Sigmoid colon (tissue), 7 donors: ENCODE measurements around the gene GBX2. TPM values are rescaled to one million over a fixed set of nuclear protein-coding genes. Genes with fewer than 3 reads are reported as not detected.

Experiments
- DNase-seq: peaks from one replicate; pipeline ENCODE4 v3.0.0-alpha.2; 2019
- H3K27ac ChIP-seq, 4 donors: fragments of 200-600 bp; sonication (generic); one replicate each; pipeline ENCODE4 v1.5.1; 2016 to 2019; ENCODE audit warnings: mild to moderate bottlenecking in 1 of 4
- H3K27me3 ChIP-seq, 3 donors: fragments of 200-600 bp; sonication (generic); one replicate each; pipeline ENCODE4 v1.5.1; 2019; ENCODE audit warnings: mild to moderate bottlenecking in 1 of 3
- H3K36me3 ChIP-seq, 4 donors: fragments of 200-600 bp; sonication (generic); one replicate each; pipeline ENCODE4 v1.5.1; 2016 to 2019
- H3K4me1 ChIP-seq, 4 donors: fragments of 200-600 bp; sonication (generic); one replicate each; pipeline ENCODE4 v1.5.1; 2017 to 2019
- H3K4me3 ChIP-seq, 4 donors: fragments of 200-600 bp; sonication (generic); one replicate each; pipeline ENCODE4 v1.5.1; 2017 to 2019; ENCODE audit warnings: mild to moderate bottlenecking in 2 of 4, moderate library complexity in 1 of 4
- H3K9me3 ChIP-seq, 4 donors: fragments of 200-600 bp in 3 of 4; sonication (generic) in 3 of 4; one replicate each; pipeline versions ENCODE4 v1.5.1 to v1.6.1; 2013 to 2019
- CTCF ChIP-seq, 4 experiments: fragments of 450-650 bp in 3 of 4; fragments of 200-600 bp in 1 of 4; IDR thresholded peaks; one replicate each; pipeline ENCODE4 v1.5.1; 2016 to 2019; ENCODE audit warnings: antibody characterized with exemption in 4 of 4, mild to moderate bottlenecking in 3 of 4, moderate library complexity in 2 of 4
- EP300 ChIP-seq, 4 donors: sonication (generic); formaldehyde crosslinking; IDR thresholded peaks; one replicate each; pipeline ENCODE4 v1.6.1; 2017; ENCODE audit warnings: antibody characterized with exemption in 4 of 4
- POLR2A ChIP-seq, 2 donors: fragments of 450-650 bp; IDR thresholded peaks; one replicate each; pipeline ENCODE4 v1.6.1; 2016; ENCODE audit warnings: antibody characterized with exemption in 2 of 2, mild to moderate bottlenecking in 2 of 2, moderate library complexity in 2 of 2
- POLR2AphosphoS5 ChIP-seq, 4 donors: sonication (generic); formaldehyde crosslinking; IDR thresholded peaks; one replicate each; pipeline ENCODE4 v1.6.1; 2017; ENCODE audit warnings: antibody characterized with exemption in 4 of 4
- WGBS, 2 donors: extraction: QIAGEN DNeasy Blood & Tissue Kit; methylation state at CpG; one replicate each; pipeline ENCODE4 v1.1.7; 2013; 5-methylcytosine and 5-hydroxymethylcytosine counted together
- intact Hi-C: fragments of 100-400 bp; cut with DNase I; formaldehyde crosslinking; loops from one replicate; pipeline ENCODE4 v1.15.1; 2023
- polyA plus RNA-seq, 3 donors: library from polyadenylated mRNA; stranded (reverse); fragments of 200-250 nt; gene quantifications; one replicate each; pipeline ENCODE4 v1.2.3, GENCODE V29; 2013
- total RNA-seq, 4 donors: library from RNA; depleted of rRNA; stranded (reverse); fragments of >200 nt; gene quantifications; one replicate each; pipeline ENCODE4 v1.1.0, GENCODE V29; 2016
- donor health status: healthy with polysubstance abuse.
- donor health status: Bipolar disorder and iron deficiency.
- donor health status: healthy.

GBX2 gene
- total and polyA plus RNA-seq, 7 donors, result not detected

DNA sequence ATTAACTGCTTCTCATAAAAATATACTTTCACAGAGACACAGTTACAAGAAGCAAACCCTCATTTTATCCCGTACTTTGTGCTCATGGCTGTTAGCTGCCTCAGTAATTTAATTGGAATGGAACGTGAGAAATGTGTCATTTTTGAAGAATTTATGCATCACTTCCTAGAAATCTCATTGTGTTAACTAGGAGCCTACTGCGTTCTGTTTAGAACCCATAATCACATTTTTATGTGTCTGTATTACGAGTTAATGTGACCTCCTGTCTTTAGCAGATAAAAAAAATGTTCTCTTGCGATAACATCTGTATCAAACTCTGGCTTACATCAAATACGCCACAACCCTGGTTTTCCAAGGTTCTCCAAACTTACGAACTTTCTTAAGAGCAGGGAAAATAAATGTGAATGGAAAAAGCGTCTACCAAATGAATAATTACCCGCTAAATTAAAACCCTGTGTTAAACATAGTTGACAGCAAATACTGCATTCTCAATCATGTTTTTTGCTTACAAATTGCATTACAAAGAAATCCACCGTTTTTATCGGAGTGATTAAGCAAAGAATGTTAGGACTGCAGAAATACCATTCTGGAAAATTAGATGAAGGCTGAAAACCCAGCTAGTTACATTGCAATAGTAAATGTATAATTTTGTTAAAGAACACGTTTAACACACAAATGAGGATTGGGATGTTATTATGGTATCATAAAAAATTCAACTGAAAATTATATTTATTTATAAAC is 12.1 kb upstream of the GBX2 start:
- no peaks in the 10 kb centered on the region for H3K9me3 ChIP-seq
- TF ChIP-seq EP300 (IDR thresholded peaks at IDR 0.05), result no peak
- peak in 1 of 4 donors; percentile 49 for TF ChIP-seq POLR2AphosphoS5 (IDR thresholded peaks at IDR 0.05)
- TF ChIP-seq CTCF (IDR thresholded peaks at IDR 0.05), result no peak
- H3K4me1 ChIP-seq, result peaks cover 0 to 26% (median 21%) of the 10 kb centered on the region in 4 donors
- H3K27ac ChIP-seq, result no peak overlapping the region
- 19 to 25% methylated on average over 12 of the region's 12 CpGs for WGBS, 2 donors
- DNase-seq, result no peak
- H3K4me3 ChIP-seq, result no peak overlapping the region
- H3K27me3 ChIP-seq, result peaks cover 41 to 81% (median 62%) of the 10 kb centered on the region in 3 donors
- H3K36me3 ChIP-seq, result no peaks in the 10 kb centered on the region
- intact Hi-C loops, result no loop called here

DNA sequence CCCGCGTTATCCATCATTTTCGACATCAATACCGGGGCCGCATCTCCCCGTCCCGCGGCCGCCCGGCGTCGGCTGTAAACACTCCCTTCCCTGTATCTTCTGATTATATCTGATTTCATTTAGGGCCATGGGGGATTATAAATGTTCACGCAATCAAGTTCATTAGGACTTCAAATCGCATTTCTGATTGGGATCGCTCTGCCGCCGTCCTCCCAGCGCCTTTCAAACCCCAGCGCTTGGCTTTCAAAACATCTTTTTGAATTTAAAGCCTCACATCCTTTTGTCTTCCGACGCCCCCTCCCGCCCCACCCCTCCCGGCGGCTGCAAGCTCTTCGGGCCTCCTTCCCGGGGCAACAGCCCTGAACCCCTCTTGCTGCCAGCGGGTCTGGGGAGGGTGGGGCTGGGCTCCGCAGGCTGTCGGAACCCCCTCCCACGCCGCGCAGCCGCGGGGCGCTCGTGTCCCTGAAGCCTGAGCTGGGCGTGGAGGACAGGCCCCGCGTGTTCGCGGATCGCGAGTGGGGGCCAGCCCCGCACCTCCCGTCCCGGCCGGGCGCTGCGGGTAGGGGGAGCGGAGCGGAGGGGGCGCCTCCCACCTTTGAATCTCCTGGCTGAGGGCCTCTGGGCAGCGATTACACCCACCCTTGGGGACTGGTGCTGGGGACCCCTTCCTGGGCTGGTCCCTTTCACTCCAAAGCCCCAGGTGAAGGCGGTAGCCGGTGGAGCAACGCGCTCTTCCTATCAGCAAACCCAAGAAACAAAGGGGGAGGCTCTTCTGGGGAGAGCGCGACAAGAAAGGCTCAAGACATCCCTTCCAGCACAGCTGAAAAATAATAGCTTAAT is 11.3 kb upstream of the GBX2 start:
- Histone ChIP-seq H3K36me3 (no peaks in the 10 kb centered on the region), H3K4me3 (no peak overlapping the region), H3K9me3 (no peaks in the 10 kb centered on the region), H3K4me1 (peaks cover 0 to 26% (median 21%) of the 10 kb centered on the region in 4 donors), H3K27me3 (peaks cover 41 to 82% (median 68%) of the 10 kb centered on the region in 3 donors), H3K27ac (no peak overlapping the region)
- peak; percentile 46 for DNase-seq
- WGBS, 2 donors, result 8 to 10% methylated on average over 59 of the region's 59 CpGs
- intact Hi-C loops, result no loop called here
- TF ChIP-seq POLR2AphosphoS5 (IDR thresholded peaks at IDR 0.05) (peak in 1 of 4 donors; percentile 24), EP300 (IDR thresholded peaks at IDR 0.05) (no peak), CTCF (IDR thresholded peaks at IDR 0.05) (no peak), POLR2A (IDR thresholded peaks at IDR 0.05) (no peak)

- Histone ChIP-seq H3K4me3 (no peak overlapping the region), H3K27ac (no peak overlapping the region), H3K9me3 (no peaks in the 10 kb centered on the region), H3K27me3 (peaks cover 46 to 84% (median 74%) of the 10 kb centered on the region in 3 donors), H3K4me1 (peaks cover 0 to 26% (median 21%) of the 10 kb centered on the region in 4 donors), H3K36me3 (no peaks in the 10 kb centered on the region)
- intact Hi-C loops, result no loop called here
- 4 to 7% methylated on average over 15 of the region's 15 CpGs for WGBS, 2 donors
- no peak for DNase-seq
- TF ChIP-seq POLR2AphosphoS5 (IDR thresholded peaks at IDR 0.05) (peak in 1 of 4 donors; percentile 16), EP300 (IDR thresholded peaks at IDR 0.05) (no peak)
Observed at GRCh38 chr2:236178890-236179235, 10.7 kb upstream of the GBX2 start.

GRCh38 chr2:236177967-236178889 is 10.0 kb upstream of the GBX2 start:
- TF ChIP-seq POLR2A (IDR thresholded peaks at IDR 0.05) (no peak), POLR2AphosphoS5 (IDR thresholded peaks at IDR 0.05) (no peak), EP300 (IDR thresholded peaks at IDR 0.05) (no peak), CTCF (IDR thresholded peaks at IDR 0.05) (peak; percentile 14 to 80 (median 68))
- DNase-seq, result peak; percentile 74
- no peaks in the 10 kb centered on the region for H3K9me3 ChIP-seq
- intact Hi-C loops, result no loop called here
- H3K36me3 ChIP-seq, result no peaks in the 10 kb centered on the region
- no peak overlapping the region for H3K27ac ChIP-seq
- WGBS, 2 donors, result 3 to 5% methylated on average over 65 of the region's 65 CpGs
- H3K4me1 ChIP-seq, result peaks cover 0 to 32% (median 21%) of the 10 kb centered on the region in 4 donors
- H3K27me3 ChIP-seq, result peaks cover 52 to 91% (median 80%) of the 10 kb centered on the region in 3 donors
- peak overlapping the region in 3 of 4 donors; percentile 0 to 33 (median 32) for H3K4me3 ChIP-seq
